Breast epithelium (tissue), 3 donors: ENCODE measurements around the gene HEXIM2.

ENCODE experiments used
- CTCF ChIP-seq, 3 donors: fragments of 450-650 bp; IDR thresholded peaks; one replicate each; pipeline ENCODE4 v1.5.1; 2016 to 2017; ENCODE audit warnings: antibody characterized with exemption in 3 of 3, mild to moderate bottlenecking in 3 of 3, moderate library complexity in 3 of 3
- POLR2A ChIP-seq: fragments of 450-650 bp; IDR thresholded peaks from one replicate; pipeline ENCODE4 v1.6.1; 2016; ENCODE audit warnings: antibody characterized with exemption, mild to moderate bottlenecking, moderate library complexity
- POLR2AphosphoS5 ChIP-seq, 3 donors: sonication (generic); formaldehyde crosslinking; IDR thresholded peaks; one replicate each; pipeline ENCODE4 v1.6.1; 2017; ENCODE audit warnings: antibody characterized with exemption in 3 of 3

- TF ChIP-seq CTCF (IDR thresholded peaks at IDR 0.05) = no peak
- TF ChIP-seq POLR2A = no peak
- TF ChIP-seq POLR2AphosphoS5 (IDR thresholded peaks at IDR 0.05) = no peak
Measured at GRCh38 chr17:45128989-45129388, 32.7 kb upstream of the HEXIM2 start.
